Gastroesophageal sphincter (tissue), 4 donors: ENCODE data around the gene SAYSD1. TPM values are rescaled to one million over a fixed set of nuclear protein-coding genes. Genes with fewer than 3 reads are reported as not detected.

ENCODE experiments used
- ATAC-seq: fragments of 150-250 bp; one replicate; pipeline ENCODE4 v1.9.1; 2016; ENCODE audit warnings: mild to moderate bottlenecking, moderate library complexity
- H3K27ac ChIP-seq, 4 donors: fragments of 200-600 bp; sonication (generic) in 3 of 4; 1 replicate in 3 of 4; 2 replicates in 1 of 4; pipeline ENCODE4 v1.5.1; 2016 to 2019
- H3K27me3 ChIP-seq: fragments of 200-600 bp; sonication (generic); one replicate; pipeline ENCODE4 v1.5.1; 2019
- H3K36me3 ChIP-seq, 2 donors: fragments of 200-600 bp; sonication (generic); one replicate each; pipeline ENCODE4 v1.5.1; 2019; ENCODE audit warnings: control low read depth in 1 of 2
- H3K4me1 ChIP-seq, 3 donors: fragments of 200-600 bp; sonication (generic); 1 replicate in 2 of 3; 2 replicates in 1 of 3; pipeline ENCODE4 v1.5.1; 2016 to 2019; ENCODE audit warnings: control low read depth in 2 of 3
- H3K4me3 ChIP-seq, 2 donors: fragments of 200-600 bp; sonication (generic); one replicate each; pipeline ENCODE4 v1.5.1; 2019; ENCODE audit warnings: mild to moderate bottlenecking in 1 of 2, moderate library complexity in 1 of 2
- H3K9me3 ChIP-seq, 3 donors: fragments of 200-600 bp; sonication (generic); one replicate each; pipeline ENCODE4 v1.5.1; 2017 to 2019; ENCODE audit warnings: control low read depth in 2 of 3
- EP300 ChIP-seq: sonication (generic); formaldehyde crosslinking; IDR thresholded peaks from one replicate; pipeline ENCODE4 v1.6.1; 2017; ENCODE audit warnings: antibody characterized with exemption, mild to moderate bottlenecking
- POLR2A ChIP-seq, 2 donors: fragments of 450-650 bp; IDR thresholded peaks; one replicate each; pipeline ENCODE4 v1.6.1; 2017; ENCODE audit warnings: antibody characterized with exemption in 2 of 2, mild to moderate bottlenecking in 2 of 2, moderate library complexity in 1 of 2
- POLR2AphosphoS5 ChIP-seq: sonication (generic); formaldehyde crosslinking; IDR thresholded peaks from one replicate; pipeline ENCODE4 v1.6.1; 2017; ENCODE audit warnings: antibody characterized with exemption
- WGBS, 2 donors: methylation state at CpG; one replicate each; pipeline ENCODE4 v1.1.5; 2018; ENCODE audit warnings: low coverage in 1 of 2; 5-methylcytosine and 5-hydroxymethylcytosine counted together
- total RNA-seq, 4 donors: library from RNA; depleted of rRNA; stranded (reverse); fragments of >200 nt; gene quantifications; one replicate each; pipeline ENCODE4 v1.1.0, GENCODE V29; 2016
- TF ChIP-seq, protein P1 (sequence below), 4 experiments: fragments of 200-600 bp in 2 of 4; fragments of 450-650 bp in 2 of 4; sonication (generic) in 1 of 4; IDR thresholded peaks; one replicate each; pipeline ENCODE4 v1.5.1; 2017 to 2019; ENCODE audit warnings: antibody characterized with exemption in 4 of 4, mild to moderate bottlenecking in 2 of 4, moderate library complexity in 2 of 4

Gene SAYSD1
- total RNA-seq, result 10 to 100 TPM; 16.4 to 23.2 (median 20.7) TPM

- Histone ChIP-seq H3K9me3 (no peaks in the 10 kb centered on the region), H3K36me3 (peaks cover 0 to 18% of the 10 kb centered on the region in 2 donors), H3K4me1 (peaks cover 3 to 25% (median 6%) of the 10 kb centered on the region in 3 donors), H3K27me3 (no peaks in the 10 kb centered on the region), H3K27ac (peak within 1 kb of the TSS; percentile 82 to 100 (median 96)), H3K4me3 (peak within 1 kb of the TSS; percentile 59 to 81)
- TF ChIP-seq POLR2AphosphoS5 (peak; percentile 67), EP300 (no peak), POLR2A (IDR thresholded peaks at IDR 0.05) (peak; percentile 71 to 80)
- TF ChIP-seq, protein P1, sequence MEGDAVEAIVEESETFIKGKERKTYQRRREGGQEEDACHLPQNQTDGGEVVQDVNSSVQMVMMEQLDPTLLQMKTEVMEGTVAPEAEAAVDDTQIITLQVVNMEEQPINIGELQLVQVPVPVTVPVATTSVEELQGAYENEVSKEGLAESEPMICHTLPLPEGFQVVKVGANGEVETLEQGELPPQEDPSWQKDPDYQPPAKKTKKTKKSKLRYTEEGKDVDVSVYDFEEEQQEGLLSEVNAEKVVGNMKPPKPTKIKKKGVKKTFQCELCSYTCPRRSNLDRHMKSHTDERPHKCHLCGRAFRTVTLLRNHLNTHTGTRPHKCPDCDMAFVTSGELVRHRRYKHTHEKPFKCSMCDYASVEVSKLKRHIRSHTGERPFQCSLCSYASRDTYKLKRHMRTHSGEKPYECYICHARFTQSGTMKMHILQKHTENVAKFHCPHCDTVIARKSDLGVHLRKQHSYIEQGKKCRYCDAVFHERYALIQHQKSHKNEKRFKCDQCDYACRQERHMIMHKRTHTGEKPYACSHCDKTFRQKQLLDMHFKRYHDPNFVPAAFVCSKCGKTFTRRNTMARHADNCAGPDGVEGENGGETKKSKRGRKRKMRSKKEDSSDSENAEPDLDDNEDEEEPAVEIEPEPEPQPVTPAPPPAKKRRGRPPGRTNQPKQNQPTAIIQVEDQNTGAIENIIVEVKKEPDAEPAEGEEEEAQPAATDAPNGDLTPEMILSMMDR (IDR thresholded peaks at IDR 0.05), result peak in 1 of 4 experiments; percentile 2
- ATAC-seq, result peak; percentile 96
- WGBS, 2 donors, result 0% methylated on average over 1 of the region's 68 CpGs; no CpG with 5 or more reads in 1 of the 2 donors
Observed at GRCh38 chr6:39114704-39115599, at the start of gene SAYSD1. Gene SAYSD1 (minus strand): TSS chr6:39115186. CDS start chr6:39115089, 97 bp downstream.

DNA sequence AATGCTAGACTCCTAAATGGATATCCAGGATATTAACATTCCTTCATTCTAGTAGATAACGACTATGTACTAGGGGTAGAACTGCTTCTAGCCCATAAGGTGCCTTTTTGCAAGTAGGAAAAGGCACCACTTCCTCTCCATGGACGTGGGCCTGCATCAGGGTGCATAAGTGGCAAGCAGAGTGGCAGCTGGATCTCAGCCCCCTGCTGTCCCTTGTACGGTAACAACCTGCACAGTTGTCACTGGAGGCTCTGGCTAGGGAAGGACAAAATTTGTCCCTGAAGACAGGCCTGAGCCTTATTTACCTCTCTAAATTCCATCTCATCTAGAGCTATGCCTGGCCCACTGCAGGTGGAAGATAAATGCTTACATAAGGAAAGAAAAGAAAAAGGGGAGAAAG is 42.5 kb upstream of the SAYSD1 start:
- Histone ChIP-seq H3K9me3 (no peaks in the 10 kb centered on the region), H3K4me1 (no peaks in the 10 kb centered on the region), H3K27ac (no peak overlapping the region), H3K27me3 (peaks cover 7% of the 10 kb centered on the region), H3K4me3 (no peak overlapping the region), H3K36me3 (no peaks in the 10 kb centered on the region)
- no peak for ATAC-seq
- TF ChIP-seq POLR2A (IDR thresholded peaks at IDR 0.05) (no peak), POLR2AphosphoS5 (no peak), EP300 (no peak)
- TF ChIP-seq, protein P1 (IDR thresholded peaks at IDR 0.05), result no peak
- 20 to 67% methylated on average over 2 of the region's 3 CpGs for WGBS, 2 donors

DNA sequence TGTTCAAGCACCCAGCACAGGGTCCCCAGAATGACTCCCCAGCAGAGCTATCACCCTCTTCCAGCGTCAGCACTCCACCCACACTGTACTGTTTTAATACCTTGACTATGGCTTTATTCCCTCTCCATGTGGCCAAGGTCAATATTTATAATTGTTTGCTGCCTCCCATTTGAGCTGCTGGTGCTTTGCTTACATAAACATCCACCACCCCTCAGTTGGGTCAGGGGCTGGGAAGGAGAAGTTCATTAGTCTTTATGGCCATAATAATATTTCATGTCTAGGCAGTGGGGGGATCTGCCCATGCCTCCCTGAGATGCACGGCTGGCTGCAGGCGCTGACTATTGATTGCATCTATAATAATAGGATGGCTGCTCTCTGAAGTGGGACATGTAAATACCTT is 41.8 kb upstream of the SAYSD1 start:
- Histone ChIP-seq H3K27ac (no peak overlapping the region), H3K9me3 (no peaks in the 10 kb centered on the region), H3K4me3 (no peak overlapping the region), H3K27me3 (peaks cover 14% of the 10 kb centered on the region), H3K4me1 (no peaks in the 10 kb centered on the region), H3K36me3 (no peaks in the 10 kb centered on the region)
- TF ChIP-seq POLR2AphosphoS5 (no peak), POLR2A (IDR thresholded peaks at IDR 0.05) (no peak), EP300 (no peak)
- TF ChIP-seq, protein P1 (IDR thresholded peaks at IDR 0.05), result no peak
- 17 to 33% methylated on average over 1 of the region's 3 CpGs for WGBS, 2 donors
- no peak for ATAC-seq

DNA sequence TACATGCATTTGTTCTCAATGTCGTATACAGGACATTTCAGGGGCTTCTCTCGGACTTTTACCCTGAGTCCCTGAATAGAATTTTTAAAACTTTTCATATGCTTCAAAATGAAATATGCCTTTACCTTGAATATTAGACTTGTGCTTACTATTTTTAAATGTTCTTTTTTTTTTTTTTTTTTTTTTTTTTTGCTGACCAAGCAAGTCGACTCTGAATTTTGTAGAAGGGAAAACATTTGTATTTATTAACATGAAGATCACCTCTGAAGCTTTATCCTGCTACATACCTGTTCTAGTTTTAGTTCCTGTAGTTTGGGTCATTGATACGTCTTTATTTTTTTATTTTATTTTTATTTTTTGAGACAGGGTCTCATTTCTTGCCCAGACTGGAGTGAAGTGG is 39.7 kb upstream of the SAYSD1 start:
- 60 to 71% methylated on average over 2 to 4 of the region's 4 CpGs for whole genome bisulfite sequencing, 2 donors

More for the DNA sequence above, 39.7 kb upstream of the SAYSD1 start:
- no peaks in the 10 kb centered on the region for H3K36me3 ChIP-seq
- no peak for ATAC-seq
- H3K4me1 ChIP-seq, result no peaks in the 10 kb centered on the region
- no peak overlapping the region for H3K4me3 ChIP-seq
- H3K9me3 ChIP-seq, result no peaks in the 10 kb centered on the region
- TF ChIP-seq, protein P1 (IDR thresholded peaks at IDR 0.05), result no peak
- no peak for TF ChIP-seq EP300
- TF ChIP-seq POLR2A (IDR thresholded peaks at IDR 0.05), result no peak
- no peak for TF ChIP-seq POLR2AphosphoS5
- H3K27me3 ChIP-seq, result peaks cover 32% of the 10 kb centered on the region
- H3K27ac ChIP-seq, result no peak overlapping the region
